A549 treated with Mapracorat at 1 μM for 4 hours (cell line): ENCODE measurements around the gene CRLF3. TPM values are rescaled to one million over a fixed set of nuclear protein-coding genes. Genes with fewer than 3 reads are reported as not detected.

ENCODE experiments used
- total RNA-seq: library from RNA; stranded (reverse); fragments of 200-300 nt; extraction: Qiagen RNA extraction; gene quantifications from 5 replicates; pipeline ENCODE4 v1.2.3, GENCODE V29; 2022

The CRLF3 gene
- 13.2 to 16.0 TPM (median 15.2 TPM) in 5 replicates for total RNA-seq

GRCh38 chr17:30824356-30825145, at the start of gene CRLF3:
Gene CRLF3, minus strand, starts transcription at chr17:30824692. Its CDS starts 41 bp downstream, at chr17:30824651.

DNA sequence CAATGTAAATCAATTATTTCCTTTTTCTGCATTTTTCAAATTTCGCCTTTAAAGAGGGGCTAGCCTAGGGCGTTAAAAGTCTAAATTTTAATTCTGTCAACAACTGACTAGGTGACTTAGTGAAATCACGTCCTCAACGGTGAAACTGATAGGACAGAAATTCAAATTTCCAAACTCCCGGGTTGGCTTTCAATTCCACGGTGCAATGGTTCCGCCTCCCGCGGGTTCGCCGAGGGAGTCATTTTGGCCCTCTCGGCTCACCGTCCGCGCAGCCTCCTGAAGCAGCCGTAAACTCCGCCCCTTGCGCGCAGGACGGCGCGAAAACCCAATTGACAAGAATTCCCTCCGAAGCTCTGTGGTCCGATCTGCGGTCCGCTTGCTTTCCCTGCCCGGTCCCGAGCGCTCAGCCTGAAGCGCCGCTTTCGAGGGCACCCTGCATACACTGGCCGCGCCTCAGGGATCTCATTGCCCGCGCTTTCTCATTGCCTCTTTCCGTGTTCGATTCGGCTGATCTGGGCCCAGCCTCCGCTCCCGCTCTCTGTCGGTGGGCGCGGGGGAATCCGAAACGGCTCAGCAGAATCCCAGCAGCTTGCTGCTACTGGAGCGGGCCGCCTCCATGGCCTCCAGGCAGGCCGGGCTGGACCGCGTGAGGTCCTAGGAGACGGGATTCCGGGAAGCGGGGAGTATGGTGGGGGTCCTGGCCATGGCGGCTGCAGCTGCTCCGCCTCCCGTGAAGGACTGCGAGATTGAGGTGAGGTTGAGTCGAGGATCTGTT, 7.4 kb upstream of the CRLF3 start, which contains the start of gene ATAD5:
Gene ATAD5 (plus strand): TSS at position 304 of the 775 bp plus-strand sequence. CDS start 382 bp downstream, at position 686.

Other genes with a start within 250 kb of the CRLF3 start
- gene ATAD5, start 7.3 kb upstream of the CRLF3 start, total RNA-seq: 3.6 to 5.2 TPM (median 4.3 TPM) in 5 replicates
- 18.3 to 28.2 TPM (median 22.3 TPM) in 5 replicates for gene TEFM, start 81.5 kb upstream of the CRLF3 start, total RNA-seq
- 2.1 to 3.5 TPM (median 3.2 TPM) in 5 replicates for gene ADAP2, start 97.3 kb upstream of the CRLF3 start, total RNA-seq
- gene RNF135, start 146.3 kb upstream of the CRLF3 start, total RNA-seq: 22.5 to 25.6 TPM (median 23.4 TPM) in 5 replicates